DMS 273 (cell line): Measurements from ENCODE around the gene SMIM24.
"Not testable (repeated sequence)": the region's sequence is repeated elsewhere in the genome, so short reads cannot be mapped to it uniquely, and the experiment has no call there.

Experiments used
- DNase-seq: peaks from one replicate; lab custom pipeline; 2025; ENCODE audit not compliant: unreplicated experiment; lab: John Stamatoyannopoulos, UW

The SMIM24 gene

DNA sequence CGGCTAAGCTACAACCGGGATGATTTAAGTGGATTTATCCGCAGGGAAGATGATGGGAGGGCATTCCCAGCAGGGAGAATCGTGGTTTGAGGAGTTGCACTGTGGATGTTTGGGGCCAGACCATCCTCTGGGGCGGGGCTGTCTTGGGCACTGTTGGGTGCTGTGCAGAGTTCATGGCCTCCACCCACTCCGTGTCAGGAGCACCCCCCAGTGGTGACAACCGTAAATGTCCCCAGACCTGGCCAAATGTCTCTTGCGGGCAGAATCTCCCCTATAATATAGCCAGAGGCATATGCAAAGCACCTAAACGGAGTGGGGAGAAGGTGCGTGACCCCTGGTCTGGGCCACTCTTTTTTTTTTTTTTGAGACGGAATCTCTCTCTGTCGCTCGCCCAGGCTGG lies 40.2 kb downstream of the SMIM24 start:
- peak; percentile 73 for DNase-seq

DNA sequence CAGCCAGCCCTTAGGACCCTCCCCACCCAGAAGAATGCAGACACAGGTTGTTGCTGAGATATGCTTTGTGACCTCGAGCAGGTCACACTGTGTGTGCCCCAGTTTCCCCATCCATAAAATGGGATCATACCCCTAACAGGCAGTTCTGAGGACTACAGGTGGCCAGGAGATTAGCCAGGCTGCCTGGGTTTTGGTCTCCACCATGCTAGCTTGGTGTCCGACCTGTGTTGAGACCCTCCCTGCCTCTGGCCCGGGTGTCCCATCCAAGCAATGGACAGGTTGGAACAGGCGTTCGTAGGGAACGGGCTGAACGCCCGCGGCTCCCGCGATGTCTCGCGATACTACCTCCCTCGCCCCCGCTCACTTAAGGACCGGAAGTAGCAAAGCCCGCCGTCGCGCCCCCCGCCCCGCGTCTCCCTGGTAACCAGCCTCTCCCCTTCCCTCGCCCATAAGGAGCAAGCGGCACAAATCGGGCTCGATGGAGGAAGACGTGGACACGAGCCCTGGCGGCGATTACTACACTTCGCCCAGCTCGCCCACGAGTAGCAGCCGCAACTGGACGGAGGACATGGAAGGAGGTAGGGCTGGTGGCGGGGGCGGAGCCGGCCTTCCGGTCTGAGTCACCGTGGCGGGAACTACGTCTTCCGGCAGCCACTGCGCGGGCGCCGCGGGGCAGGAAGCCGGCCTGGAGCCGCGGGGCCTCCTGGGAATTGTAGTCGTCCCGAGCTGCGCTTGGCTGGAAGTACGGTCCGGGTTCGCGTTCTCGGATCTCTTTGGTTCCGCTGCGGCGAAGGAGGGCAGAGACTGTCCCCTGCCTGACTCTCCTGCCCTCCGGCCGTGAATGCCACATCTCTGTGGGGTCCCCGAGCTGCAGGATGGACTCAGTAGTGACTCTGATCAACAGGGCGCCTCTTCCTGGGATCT lies 45.4 kb downstream of the SMIM24 start:
- peak; percentile 89 for DNase-seq

DNA sequence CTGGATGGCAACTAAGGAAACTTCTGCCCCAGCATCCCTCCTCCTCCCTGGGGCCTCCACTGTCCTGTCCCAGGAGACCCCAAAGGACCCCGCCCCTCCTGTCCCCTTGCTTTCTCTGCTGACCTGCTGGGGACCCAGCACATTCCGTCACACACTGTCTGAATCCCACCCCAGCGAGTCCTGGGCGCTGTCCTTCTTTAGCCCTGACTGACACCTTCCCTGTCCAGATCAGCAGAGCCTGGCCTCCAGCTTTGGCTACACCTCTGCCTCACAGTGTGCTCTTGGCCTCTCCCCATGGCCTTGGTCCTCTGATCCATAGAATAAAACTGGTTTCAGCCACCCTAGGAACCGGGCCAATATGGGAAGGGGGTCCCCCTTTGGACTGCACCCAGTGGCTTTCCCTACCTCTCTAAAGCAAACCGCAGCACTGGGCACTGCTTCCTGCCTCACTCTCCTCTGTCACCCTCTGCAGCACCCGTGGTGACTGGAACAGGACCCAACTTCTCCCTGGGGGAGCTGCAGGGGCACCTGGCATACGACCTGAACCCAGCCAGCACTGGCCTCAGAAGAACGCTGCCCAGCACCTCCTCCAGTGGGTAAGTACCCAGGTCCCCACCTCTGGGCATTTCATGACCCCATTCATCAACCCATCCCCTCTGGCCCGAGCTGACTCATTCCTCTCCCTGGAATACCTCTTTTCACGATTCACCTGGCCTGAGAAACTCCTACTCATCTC lies 46.4 kb downstream of the SMIM24 start:
- no peak for DNase-seq

DNA sequence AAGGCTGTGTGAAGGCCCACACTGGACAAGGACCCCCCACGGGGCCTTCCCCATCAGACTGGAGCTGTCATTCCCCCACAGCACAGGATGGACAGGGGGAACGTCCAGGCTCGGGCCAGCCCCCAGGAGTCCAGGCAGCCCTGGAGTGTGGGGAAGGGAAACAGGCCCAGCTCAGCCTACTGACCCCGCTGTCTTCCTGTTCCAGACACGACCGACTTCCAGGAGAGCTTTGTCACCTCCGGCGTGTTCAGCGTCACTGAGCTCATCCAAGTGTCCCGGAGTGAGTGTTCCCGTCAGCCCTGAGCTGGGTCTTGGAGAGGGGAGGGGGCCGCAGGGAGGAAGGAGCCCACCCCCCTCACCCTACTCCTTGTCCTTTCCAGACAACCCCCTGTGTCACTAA lies 47.0 kb downstream of the SMIM24 start:
- no peak for DNase-seq

DNA sequence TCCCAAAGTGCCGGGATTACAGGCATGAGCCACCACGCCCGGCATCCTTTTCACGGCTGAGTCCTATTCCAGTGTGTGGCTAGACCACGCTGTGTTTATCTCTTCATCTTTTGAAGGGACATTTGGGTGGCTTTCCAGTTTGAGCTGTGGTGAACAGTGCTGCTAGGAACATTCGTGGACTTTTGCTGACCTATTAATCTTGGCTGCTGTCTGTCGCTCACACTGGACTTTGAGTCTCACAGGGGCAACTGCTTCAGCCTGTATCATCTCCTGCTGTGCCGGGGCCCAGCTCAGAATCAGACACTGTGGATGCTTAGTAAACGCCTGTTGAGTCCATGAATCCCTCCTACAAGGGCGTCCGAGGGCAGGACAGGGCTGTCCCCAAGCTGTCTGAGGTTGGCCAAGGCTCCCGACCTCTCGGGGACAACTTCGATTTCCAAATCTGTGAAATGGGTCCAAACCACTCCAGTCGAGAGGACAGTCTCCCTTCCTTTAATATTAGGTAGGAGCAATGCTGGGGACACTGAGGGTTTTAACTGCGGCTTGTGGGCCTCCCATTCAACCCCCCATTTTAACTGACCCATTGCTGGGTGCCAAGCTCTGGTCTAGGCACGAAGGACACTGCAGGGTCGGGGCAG lies 48.4 kb downstream of the SMIM24 start:
- no peak for DNase-seq

DNA sequence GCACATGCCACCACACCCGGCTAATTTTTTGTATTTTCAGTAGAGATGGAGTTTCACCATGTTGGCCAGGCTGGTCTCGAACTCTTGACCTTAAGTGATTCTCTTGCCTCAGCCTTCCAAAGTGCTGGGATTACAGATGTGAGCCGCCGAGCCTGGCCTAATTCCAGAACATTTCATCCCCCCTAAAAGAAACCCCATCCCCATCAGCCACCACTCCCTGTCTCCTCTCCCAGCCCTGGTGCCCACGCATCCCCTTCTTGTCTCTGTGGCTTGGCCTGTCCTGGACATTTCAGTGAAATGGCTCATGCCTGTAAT lies 50.0 kb downstream of the SMIM24 start:
- not testable (repeated sequence) for DNase-seq

DNA sequence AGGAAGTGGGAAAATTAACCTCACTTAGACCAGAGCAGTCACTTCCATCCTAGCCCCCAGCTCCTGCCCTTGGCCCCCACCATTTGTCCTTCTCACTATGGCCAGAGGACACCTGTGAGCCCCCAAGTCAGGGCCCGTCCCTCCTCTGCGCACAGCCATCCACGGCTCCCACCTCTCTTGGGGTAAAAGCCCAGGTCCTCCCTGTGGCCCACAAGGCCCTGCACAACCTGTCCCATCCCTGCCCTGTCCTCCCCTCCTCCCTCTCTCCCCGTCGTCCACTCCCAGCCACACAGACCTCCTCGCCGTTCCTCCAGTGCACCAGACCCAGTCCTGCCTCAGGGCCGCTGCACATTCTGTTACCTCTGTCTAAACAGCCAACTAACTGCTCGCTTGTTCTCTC lies 53.9 kb downstream of the SMIM24 start:
- no peak for DNase-seq
